H1 (cell line): Measurements from ENCODE around the gene NAT9. TPM values are rescaled to one million over a fixed set of nuclear protein-coding genes. Genes with fewer than 3 reads are reported as not detected.

Experiments used
- CTCF ChIA-PET: fragments of 300-600 bp; sonication (Branson Sonifier 250); formaldehyde crosslinking; loops from one replicate; lab custom pipeline; 2021; ENCODE audit not compliant: partially characterized antibody; lab: Charles Lee
- POLR2A ChIA-PET: fragments of 300-600 bp; sonication (Branson Sonifier 250); formaldehyde crosslinking; loops from one replicate; lab custom pipeline; 2021; ENCODE audit warnings: inconsistent platforms; ENCODE audit not compliant: partially characterized antibody; lab: Charles Lee
- DNase-seq, 2 experiments: peaks; one replicate each; pipeline versions ENCODE4 v3.0.0 to v3.0.0-alpha.2; 2010 to 2022; ENCODE audit warnings: low spot score in 2 of 2, low read depth in 1 of 2, mixed read lengths in 1 of 2
- FAIRE-seq: peaks from 2 replicates; lab custom pipeline; 2011; peaks lifted over from hg19 to GRCh38; lab: Jason Lieb, UNC
- H2AFZ ChIP-seq: 2 replicates; pipeline ENCODE4 v1.8.1; 2012; ENCODE audit warnings: low read length, inconsistent platforms
- H2AK5ac ChIP-seq: 2 replicates; pipeline ENCODE4 v1.6.1; 2013; ENCODE audit warnings: low read depth, low read length
- H2BK120ac ChIP-seq: replicated peaks from 2 replicates; pipeline ENCODE3; 2013; ENCODE audit warnings: low read depth, low read length, inconsistent platforms
- H2BK12ac ChIP-seq: 2 replicates; pipeline ENCODE4 v1.6.1; 2013; ENCODE audit warnings: low read depth, low read length
- H2BK15ac ChIP-seq: 2 replicates; pipeline ENCODE4 v1.6.1; 2013; ENCODE audit warnings: low read length
- H2BK20ac ChIP-seq: 2 replicates; pipeline ENCODE4 v1.6.1; 2013; ENCODE audit warnings: low read length
- H2BK5ac ChIP-seq: 2 replicates; pipeline ENCODE4 v1.6.1; 2013; ENCODE audit warnings: low read depth, low read length
- H3K14ac ChIP-seq: 2 replicates; pipeline ENCODE4 v1.6.1; 2013; ENCODE audit warnings: inconsistent platforms; ENCODE audit not compliant: insufficient read length
- H3K18ac ChIP-seq: 2 replicates; pipeline ENCODE4 v1.6.1; 2013; ENCODE audit warnings: low read length; ENCODE audit errors: extremely low read depth
- H3K23ac ChIP-seq: 2 replicates; pipeline ENCODE4 v1.6.1; 2013; ENCODE audit warnings: inconsistent platforms; ENCODE audit not compliant: insufficient read length
- H3K23me2 ChIP-seq: 2 replicates; pipeline ENCODE4 v1.6.1; 2013; ENCODE audit warnings: low read depth, low read length
- H3K27ac ChIP-seq: 2 replicates; pipeline ENCODE4 v1.6.1; 2011; ENCODE audit warnings: low read depth, low read length, inconsistent platforms
- H3K27me3 ChIP-seq, 4 experiments: replicated peaks in 1 of 4; 1 replicate in 1 of 4; 2 replicates in 3 of 4; pipeline versions ENCODE4 v1.6.1 to v1.8.1; 2011 to 2013; ENCODE audit warnings: low read length in 3 of 4, mild to moderate bottlenecking in 3 of 4, inconsistent platforms in 2 of 4, mixed read lengths in 2 of 4, moderate library complexity in 1 of 4; ENCODE audit not compliant: control insufficient read depth in 3 of 4, insufficient read depth in 3 of 4; ENCODE audit errors: extremely low read depth in 1 of 4
- H3K36me3 ChIP-seq, 4 experiments: 2 replicates each; pipeline versions ENCODE4 v1.6.1 to v1.8.1; 2011 to 2013; ENCODE audit warnings: mild to moderate bottlenecking in 4 of 4, low read length in 3 of 4, moderate library complexity in 2 of 4, control low read depth in 1 of 4, inconsistent platforms in 1 of 4; ENCODE audit not compliant: insufficient read depth in 4 of 4, control insufficient read depth in 2 of 4
- H3K4ac ChIP-seq: replicated peaks from 2 replicates; pipeline ENCODE3; 2013; ENCODE audit warnings: low read length, low read depth, mixed read lengths, inconsistent platforms; ENCODE audit not compliant: insufficient read length
- H3K4me1 ChIP-seq, 4 experiments: replicated peaks in 1 of 4; 1 replicate in 1 of 4; 2 replicates in 3 of 4; pipeline versions ENCODE4 v1.6.1 to v1.8.1; 2011 to 2013; ENCODE audit warnings: low read length in 3 of 4, inconsistent platforms in 2 of 4, mixed read lengths in 1 of 4; ENCODE audit not compliant: insufficient read depth in 4 of 4, control insufficient read depth in 3 of 4
- H3K4me2 ChIP-seq, 2 experiments: 2 replicates each; pipeline versions ENCODE4 v1.6.1 to v1.8.1; 2011 to 2013; ENCODE audit warnings: low read depth in 2 of 2, low read length in 2 of 2, control low read depth in 1 of 2, inconsistent platforms in 1 of 2, mild to moderate bottlenecking in 1 of 2; ENCODE audit not compliant: insufficient read depth in 1 of 2
- H3K4me3 ChIP-seq, 4 experiments: fragments of 200-600, 300-600 bp in 1 of 4; sonication (generic), shearing (Covaris generic), sonication (Bioruptor Twin) in 1 of 4; 2 replicates each; pipeline versions ENCODE4 v1.5.1 to v1.8.1; 2011 to 2016; ENCODE audit warnings: low read length in 4 of 4, low read depth in 3 of 4, control low read depth in 2 of 4, inconsistent platforms in 2 of 4, mild to moderate bottlenecking in 2 of 4, mixed read lengths in 1 of 4, moderate library complexity in 1 of 4; ENCODE audit not compliant: insufficient read depth in 2 of 4; ENCODE audit errors: extremely low read depth in 1 of 4
- H3K56ac ChIP-seq: replicated peaks from 2 replicates; pipeline ENCODE3; 2013; ENCODE audit warnings: low read depth, mild to moderate bottlenecking, mixed read lengths, low read length, inconsistent platforms; ENCODE audit not compliant: insufficient read length
- H3K79me1 ChIP-seq: 2 replicates; pipeline ENCODE4 v1.6.1; 2013; ENCODE audit warnings: low read depth, low read length, control low read depth
- H3K79me2 ChIP-seq, 2 experiments: 2 replicates each; pipeline versions ENCODE4 v1.6.1 to v1.8.1; 2012 to 2013; ENCODE audit warnings: low read length in 2 of 2, mild to moderate bottlenecking in 2 of 2, inconsistent platforms in 1 of 2; ENCODE audit not compliant: insufficient read depth in 2 of 2, control insufficient read depth in 1 of 2
- H3K9ac ChIP-seq, 4 experiments: replicated peaks in 1 of 4; 1 replicate in 1 of 4; 2 replicates in 3 of 4; pipeline versions ENCODE4 v1.6.1 to v1.8.1; 2011 to 2013; ENCODE audit warnings: low read depth in 3 of 4, low read length in 3 of 4, control low read depth in 2 of 4, mild to moderate bottlenecking in 2 of 4, moderate library complexity in 2 of 4, inconsistent platforms in 1 of 4; ENCODE audit errors: extremely low read depth in 1 of 4
- H3K9me3 ChIP-seq, 2 experiments: 2 replicates each; pipeline versions ENCODE4 v1.6.1 to v1.8.1; 2012 to 2013; ENCODE audit warnings: mild to moderate bottlenecking in 2 of 2, moderate library complexity in 2 of 2, control low read depth in 1 of 2, inconsistent platforms in 1 of 2, low read depth in 1 of 2, low read length in 1 of 2, mixed read lengths in 1 of 2; ENCODE audit not compliant: insufficient read depth in 2 of 2
- H4K20me1 ChIP-seq, 2 experiments: replicated peaks in 1 of 2; 2 replicates each; pipeline versions ENCODE3 to v1.8.1; 2011 to 2013; ENCODE audit warnings: inconsistent platforms in 2 of 2, low read length in 2 of 2, mild to moderate bottlenecking in 1 of 2; ENCODE audit not compliant: insufficient read depth in 2 of 2, control insufficient read depth in 1 of 2
- H4K5ac ChIP-seq: 2 replicates; pipeline ENCODE4 v1.6.1; 2013; ENCODE audit warnings: low read length, low read depth, mixed read lengths, inconsistent platforms; ENCODE audit not compliant: insufficient read length
- H4K8ac ChIP-seq: 2 replicates; pipeline ENCODE4 v1.8.0; 2013; ENCODE audit warnings: mild to moderate bottlenecking, moderate library complexity, low read length, inconsistent platforms; ENCODE audit not compliant: insufficient read depth; ENCODE audit errors: extremely low read depth
- H4K91ac ChIP-seq: replicated peaks from 2 replicates; pipeline ENCODE3; 2013; ENCODE audit warnings: low read length, mixed read lengths, inconsistent platforms; ENCODE audit not compliant: insufficient read length
- CBX8 ChIP-seq: fragments of 300-800, 300-1000 bp; sonication (generic); IDR thresholded peaks from 2 replicates; pipeline ENCODE4 v1.7.1; 2016; ENCODE audit warnings: low read depth, low read length, borderline replicate concordance
- FOSL1 ChIP-seq: IDR thresholded peaks from 2 replicates; pipeline ENCODE4 v1.6.1; 2011; ENCODE audit warnings: mild to moderate bottlenecking, low read depth, low read length, moderate library complexity; ENCODE audit not compliant: insufficient read depth
- HDAC2 ChIP-seq, 2 experiments: fragments of 300-600 bp in 1 of 2; sonication (generic) in 1 of 2; IDR thresholded peaks; 2 replicates each; pipeline ENCODE4 v1.6.1; 2011 to 2012; ENCODE audit warnings: low read depth in 2 of 2, low read length in 2 of 2, mild to moderate bottlenecking in 2 of 2, moderate library complexity in 2 of 2, borderline replicate concordance in 1 of 2, inconsistent platforms in 1 of 2
- MAX ChIP-seq: IDR thresholded peaks from 2 replicates; pipeline ENCODE4 v1.6.1; 2012; ENCODE audit warnings: inconsistent platforms
- SIN3A ChIP-seq, 2 experiments: IDR thresholded peaks in 1 of 2; conservative IDR thresholded peaks in 1 of 2; 2 replicates each; pipeline ENCODE4 v1.6.1; 2011 to 2012; ENCODE audit warnings: low read length in 2 of 2, improper control_type of control experiment in 1 of 2, low read depth in 1 of 2, mild to moderate bottlenecking in 1 of 2
- SP1 ChIP-seq: IDR thresholded peaks from 2 replicates; pipeline ENCODE4 v1.6.1; 2011; ENCODE audit warnings: low read depth, low read length
- TBP ChIP-seq: IDR thresholded peaks from 2 replicates; pipeline ENCODE4 v1.6.1; 2011; ENCODE audit warnings: low read depth, low read length, improper control_type of control experiment
- WGBS, 2 experiments: shearing (Covaris generic) in 1 of 2; methylation state at CpG; one replicate each; pipeline versions ENCODE4 v1.1.6 to v1.1.7; 2013 to 2015; ENCODE audit warnings: low lambda C conversion rate in 2 of 2, mixed read lengths in 2 of 2, inconsistent platforms in 1 of 2, low coverage in 1 of 2, missing lambda C conversion rate in 1 of 2; ENCODE audit not compliant: insufficient replicate concordance in 2 of 2, insufficient coverage in 1 of 2, insufficient read length in 1 of 2; ENCODE audit errors: extremely low coverage in 1 of 2, missing lambda C conversion rate in 1 of 2; 5-methylcytosine and 5-hydroxymethylcytosine counted together
- polyA plus RNA-seq, 7 experiments: library from polyadenylated mRNA; depleted of rRNA in 3 of 7; stranded (reverse) in 5 of 7; unstranded in 2 of 7; fragments of >200 nt in 5 of 7; fragments of 200-250 nt in 2 of 7; gene quantifications; 1 replicate in 5 of 7; 2 replicates in 1 of 7; 4 replicates in 1 of 7; pipeline versions ENCODE4 v1.2.1 to v1.2.3, GENCODE V29; 2011 to 2013; ENCODE audit warnings: missing spikeins in 2 of 7, mixed read lengths in 2 of 7
- total RNA-seq: library from RNA; stranded (reverse); fragmentation: NEBNext Ultra II Directional; extraction: Animal tissue kit (Norgen Biotek cat#: 25700); gene quantifications from 2 replicates; pipeline ENCODE4 v1.2.1, GENCODE V29; 2021
- TF ChIP-seq, protein P1 (sequence below): IDR thresholded peaks from 2 replicates; pipeline ENCODE4 v1.6.1; 2012; ENCODE audit warnings: low read length, inconsistent platforms

NAT9 gene
- total and polyA plus RNA-seq, 2 of the 8 experiments (the other 6 are each of a cell fraction or from before 2014, with no cell fraction given) = 32.3 to 42.7 TPM

DNA sequence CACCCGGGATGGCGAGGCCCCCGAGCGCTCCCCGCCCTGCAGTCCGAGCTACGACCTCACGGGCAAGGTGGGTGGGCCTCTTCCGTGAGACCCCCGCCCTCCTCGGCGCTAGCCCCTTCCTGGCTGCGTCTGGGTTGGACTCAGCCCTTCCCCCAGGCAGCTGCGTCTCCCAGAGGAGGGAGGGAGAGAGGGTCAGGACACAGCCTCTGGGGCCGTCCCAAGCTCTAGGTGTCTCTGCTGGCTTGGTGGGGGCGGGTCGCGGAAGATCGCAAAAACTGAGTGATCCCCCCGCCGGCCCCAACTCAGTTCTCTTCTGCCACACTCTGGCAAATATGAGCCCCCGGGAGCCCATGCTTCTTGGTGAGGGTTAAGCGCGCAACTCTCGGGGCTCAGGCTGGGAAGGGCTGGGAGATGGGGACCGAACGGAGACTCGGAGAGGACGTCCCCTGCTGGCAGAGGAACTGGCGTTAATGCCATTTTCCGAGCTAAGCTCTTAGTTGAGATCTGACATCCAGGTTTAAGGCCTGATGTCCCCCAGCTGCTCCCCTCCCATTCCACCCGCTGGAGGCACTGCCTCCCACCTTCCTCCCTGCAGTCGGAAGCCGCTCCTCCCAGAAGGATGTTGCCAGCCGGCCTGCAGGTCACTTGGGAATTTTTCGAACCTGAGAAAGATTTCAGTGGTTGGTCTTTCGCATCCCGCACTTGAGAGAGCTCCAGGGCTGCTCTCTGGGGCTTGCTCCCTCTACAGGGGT is 38.7 kb downstream of the NAT9 start:
- Histone ChIP-seq H3K14ac (no peak overlapping the region), H3K27me3 (peaks cover 0 to 8% (median 2%) of the 10 kb centered on the region in 4 experiments; a peak in 4 of 7 replicates), H4K91ac (peak overlapping the region; percentile 68), H3K23me2 (peaks cover 18% of the 10 kb centered on the region; the same call in 1 of the 2 replicates), H3K9ac (no peak overlapping the region; a peak in 1 of 7 replicates), H2AK5ac (no peak overlapping the region), H3K56ac (no peak overlapping the region), H3K79me2 (no peaks in the 10 kb centered on the region), H4K20me1 (peaks cover 0 to 5% of the 10 kb centered on the region in 2 experiments), H3K4me2 (peak overlapping the region; percentile 73 to 84), H2BK120ac (peak overlapping the region; percentile 26), H3K4me3 (peak overlapping the region; percentile 55 to 75 (median 64)), H4K8ac (no peak overlapping the region), H2AFZ (peak overlapping the region; percentile 57; the same call in 1 of the 2 replicates), H3K4me1 (peaks cover 5 to 18% (median 11%) of the 10 kb centered on the region in 4 experiments), H3K9me3 (no peaks in the 10 kb centered on the region), H2BK12ac (peak overlapping the region; percentile 81; the same call in 1 of the 2 replicates), H3K4ac (peak overlapping the region; percentile 61), H3K23ac (no peak overlapping the region), H2BK15ac (no peak overlapping the region), H2BK20ac (no peak overlapping the region), H3K18ac (peak overlapping the region; percentile 71), H4K5ac (peak overlapping the region; percentile 41), H3K36me3 (no peaks in the 10 kb centered on the region), H3K27ac (no peak overlapping the region), H2BK5ac (peak overlapping the region; percentile 89; the same call in 1 of the 2 replicates), H3K79me1 (no peaks in the 10 kb centered on the region)
- CTCF ChIA-PET = interaction anchor here (0.6 to 5.7 kb wide), 47 partner anchors 8 to 416 kb away, joined by 3 to 81 read pairs (median 7); partner anchors contain the start of genes GRIN2C, NAT9 and OTOP2
- WGBS, 2 experiments = 6% methylated on average over 26 of the region's 38 CpGs; no CpG with 5 or more reads in 1 of the 2 experiments
- POLR2A ChIA-PET = interaction anchor here (0.6 to 4.6 kb wide), 8 partner anchors 12 to 82 kb away, joined by 3 to 60 read pairs (median 5); partner anchors contain the start of gene NHERF1
- DNase-seq (peak in 1 of 2 experiments; percentile 85), FAIRE-seq (peak; percentile 52)
- 0 out of 2 replicates have a peak, but pooled peaks have one; percentile 41 for TF ChIP-seq TBP
- no peak for TF ChIP-seq FOSL1
- TF ChIP-seq, protein P1, sequence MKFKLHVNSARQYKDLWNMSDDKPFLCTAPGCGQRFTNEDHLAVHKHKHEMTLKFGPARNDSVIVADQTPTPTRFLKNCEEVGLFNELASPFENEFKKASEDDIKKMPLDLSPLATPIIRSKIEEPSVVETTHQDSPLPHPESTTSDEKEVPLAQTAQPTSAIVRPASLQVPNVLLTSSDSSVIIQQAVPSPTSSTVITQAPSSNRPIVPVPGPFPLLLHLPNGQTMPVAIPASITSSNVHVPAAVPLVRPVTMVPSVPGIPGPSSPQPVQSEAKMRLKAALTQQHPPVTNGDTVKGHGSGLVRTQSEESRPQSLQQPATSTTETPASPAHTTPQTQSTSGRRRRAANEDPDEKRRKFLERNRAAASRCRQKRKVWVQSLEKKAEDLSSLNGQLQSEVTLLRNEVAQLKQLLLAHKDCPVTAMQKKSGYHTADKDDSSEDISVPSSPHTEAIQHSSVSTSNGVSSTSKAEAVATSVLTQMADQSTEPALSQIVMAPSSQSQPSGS = no peak
- TF ChIP-seq CBX8 = no peak
- 0 out of 2 replicates have a peak, but pooled peaks have one; percentile 5 for TF ChIP-seq MAX
- 0 out of 4 replicates have a peak, but pooled peaks of 1 of the 2 experiments have one; percentile 10 for TF ChIP-seq HDAC2 (IDR thresholded peaks at IDR 0.05; ENCODE audit: borderline replicate concordance in 1 of 2, low read depth in 2 of 2, low read length in 2 of 2)
- peak; percentile 36; the same call in 1 of the 2 replicates for TF ChIP-seq SP1
- peak; percentile 74 to 83; a peak in 3 of 4 replicates for TF ChIP-seq SIN3A (conservative IDR thresholded peaks at IDR 0.05 in 1 of 2, IDR thresholded peaks at IDR 0.05 in 1 of 2; ENCODE audit: low read depth in 1 of 2, low read length in 2 of 2)
